ENCODE measurements around the gene NFE2L3. TPM values are rescaled to one million over a fixed set of nuclear protein-coding genes. Genes with fewer than 3 reads are reported as not detected.

The NFE2L3 gene
- total RNA-seq, 1 experiment from 2014 or later = 34.9 TPM

GRCh38 chr7:26199301-26200037, 47.5 kb downstream of the NFE2L3 start:
- peak; percentile 78 for DNase-seq (ENCODE audit: low spot score)

DNA sequence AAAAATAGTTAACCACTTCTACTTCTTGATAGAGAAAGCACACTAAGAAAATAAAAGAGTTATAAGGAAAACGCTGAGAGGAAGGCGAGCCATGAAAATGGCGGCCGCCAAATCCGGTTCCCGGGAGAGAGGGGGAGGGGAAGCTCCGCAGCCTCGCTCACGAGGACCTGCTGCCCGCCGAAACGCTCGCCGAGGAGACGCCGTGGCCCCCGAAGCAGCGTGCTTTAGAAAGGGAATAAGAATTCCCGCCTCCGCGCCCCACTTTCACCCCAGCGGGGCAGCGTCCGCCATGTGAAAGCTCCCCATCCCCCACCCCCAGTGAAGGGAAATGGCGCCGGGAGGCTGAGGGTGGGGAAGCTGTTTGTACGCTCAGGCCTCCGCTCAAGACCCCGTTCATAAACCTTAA, 48.0 kb downstream of the NFE2L3 start:
- peak; percentile 73 for DNase-seq (ENCODE audit: low spot score)

GRCh38 chr7:26200444-26201246, 48.6 kb downstream of the NFE2L3 start, which contains the start of gene HNRNPA2B1:
TSS of gene HNRNPA2B1 (minus strand) at chr7:26200746. CDS start at chr7:26200577, 169 bp downstream.
- DNase-seq (ENCODE audit: low spot score) = peak; percentile 100

GRCh38 chr7:26201247-26202018, 49.4 kb downstream of the NFE2L3 start, which contains the start of gene CBX3:
TSS of gene CBX3 (plus strand) at chr7:26201745. CDS start at chr7:26202999, 1,254 bp downstream.
- DNase-seq (ENCODE audit: low spot score) = peak; percentile 96

- no peak for DNase-seq (ENCODE audit: low spot score)
These were observed 50.3 kb downstream of the NFE2L3 start for GRCh38 chr7:26202019-26202990.

DNA sequence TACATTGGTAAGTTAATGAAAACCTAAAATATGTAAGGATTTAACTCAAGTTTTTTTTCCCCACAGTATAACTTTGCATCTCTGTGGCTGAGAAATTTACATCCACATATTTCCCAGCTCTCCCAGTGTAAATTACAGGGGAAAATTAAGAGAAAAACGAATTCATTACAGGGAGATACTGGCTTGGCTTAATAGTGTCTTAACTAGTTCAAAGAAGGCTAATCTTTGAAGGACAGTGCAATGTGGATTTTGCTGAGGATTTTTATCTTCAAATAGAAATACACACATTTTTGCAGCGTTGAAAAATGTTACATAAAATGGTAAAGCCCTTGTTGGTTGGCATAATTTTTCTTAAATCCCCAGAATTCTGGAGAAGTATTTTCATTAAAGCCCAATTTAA, 51.0 kb downstream of the NFE2L3 start:
- DNase-seq (ENCODE audit: low spot score) = no peak

GRCh38 chr7:26208040-26208439, 56.0 kb downstream of the NFE2L3 start:
- DNase-seq (ENCODE audit: low spot score) = no peak

DNA sequence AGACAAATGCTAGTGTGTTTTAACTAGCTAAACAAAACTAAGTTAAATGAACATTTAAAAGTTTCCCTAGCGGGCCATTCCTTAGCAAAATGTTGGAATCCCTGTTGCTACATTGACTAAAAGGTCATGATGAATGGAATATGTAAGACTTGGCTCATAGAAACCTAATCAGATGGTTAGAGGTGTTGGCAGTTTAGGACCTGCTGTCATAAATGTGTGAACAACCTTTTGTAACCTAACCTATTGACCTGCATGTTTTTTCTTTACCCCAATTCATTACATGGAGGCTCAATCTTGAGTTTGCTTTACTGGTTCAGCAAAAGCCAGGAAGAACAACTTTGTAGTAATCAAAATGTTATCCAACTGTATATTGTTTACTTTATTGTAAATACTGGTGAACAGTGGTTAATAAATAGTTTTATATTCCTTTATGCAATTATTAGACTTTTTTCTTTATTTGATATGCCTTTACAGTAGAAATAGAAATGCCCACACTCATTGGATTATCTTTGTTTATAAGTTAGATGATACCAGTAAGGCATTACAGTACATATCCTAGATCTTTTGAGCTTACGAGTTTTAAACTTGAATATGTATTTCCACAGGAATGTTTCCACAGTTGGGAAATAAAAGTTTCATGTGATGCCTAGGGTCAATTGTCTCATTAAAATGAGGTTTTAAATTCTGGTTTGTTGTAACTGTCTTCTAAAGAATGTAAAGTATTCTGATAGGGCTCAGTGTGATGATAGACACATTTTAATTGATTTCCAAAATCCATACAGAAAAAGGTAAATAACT, 61.1 kb downstream of the NFE2L3 start:
- DNase-seq (ENCODE audit: low spot score) = no peak

GRCh38 chr7:26213807-26214515, 62.0 kb downstream of the NFE2L3 start:
- DNase-seq (ENCODE audit: low spot score) = no peak

DNA sequence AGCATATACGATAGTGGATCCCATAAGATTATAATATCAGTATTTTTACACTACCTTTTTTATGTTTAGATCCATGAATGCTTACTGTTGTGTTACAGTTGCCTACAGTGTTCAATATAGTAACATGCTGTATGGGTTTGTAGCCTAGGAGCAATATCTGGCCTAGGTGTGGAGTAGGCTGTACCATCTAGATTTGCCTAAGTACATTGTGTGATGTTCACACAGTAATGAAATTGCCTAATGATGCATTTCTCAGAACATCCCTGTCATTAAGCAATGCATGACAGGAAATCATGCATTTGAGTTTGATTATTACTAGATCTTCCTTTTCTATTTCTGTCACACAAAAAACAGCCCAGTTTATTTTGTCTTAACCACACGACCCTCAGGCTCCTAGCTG, 64.1 kb downstream of the NFE2L3 start:
- no peak for DNase-seq (ENCODE audit: low spot score)

- DNase-seq (ENCODE audit: low spot score) = no peak
These were observed 72.4 kb downstream of the NFE2L3 start for GRCh38 chr7:26224359-26224758.

DNA sequence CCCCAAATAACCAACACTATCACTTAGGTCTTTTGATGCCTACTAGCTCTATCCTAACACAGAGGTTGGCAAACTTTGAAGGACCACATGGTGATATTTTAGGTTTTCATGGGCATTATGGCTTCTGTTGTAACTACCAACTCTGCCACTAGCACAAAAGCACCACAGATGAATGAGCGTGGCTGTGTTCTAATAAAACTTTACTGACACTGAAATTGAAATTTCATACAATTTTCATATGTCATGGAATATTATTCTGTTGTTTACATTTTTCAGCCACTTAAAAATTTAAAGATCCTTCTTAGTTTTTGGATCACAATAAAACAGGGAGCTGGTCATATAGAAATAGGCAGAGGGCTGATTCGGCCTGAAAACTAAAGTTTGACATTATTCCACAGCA, 76.0 kb downstream of the NFE2L3 start:
- no peak for DNase-seq (ENCODE audit: low spot score)

- no peak for DNase-seq (ENCODE audit: low spot score)
These were observed 82.0 kb downstream of the NFE2L3 start for GRCh38 chr7:26233902-26234511.

Other genes with a start within 250 kb of the NFE2L3 start
- 178 and 335 TPM in 2 replicates for gene HNRNPA2B1, start 48.5 kb downstream of the NFE2L3 start, total RNA-seq (2014; rRNA removed; shearing (Covaris generic))
- gene CBX3, start 49.5 kb downstream of the NFE2L3 start, total RNA-seq (2014; rRNA removed; shearing (Covaris generic)) = 516 and 552 TPM in 2 replicates
- 28.3 and 38.2 TPM in 2 replicates for gene SNX10, start 139.7 kb downstream of the NFE2L3 start, total RNA-seq (2014; rRNA removed; shearing (Covaris generic))

Measured in H4 (cell line).